PC-3 (cell line): ENCODE results near the gene ZP1.

Source experiments
- CTCF ChIP-seq: fragments of 300-600 bp; sonication (generic); conservative IDR thresholded peaks from 2 replicates; pipeline ENCODE4 v1.5.1; 2017; ENCODE audit warnings: antibody characterized with exemption, low read depth, mild to moderate bottlenecking, low read length
- EZH2 ChIP-seq: fragments of 300-600 bp; sonication (generic); IDR thresholded peaks from one replicate; pipeline ENCODE4 v1.6.1; 2017; ENCODE audit warnings: antibody characterized with exemption, mild to moderate bottlenecking, low read length; ENCODE audit not compliant: unreplicated experiment

GRCh38 chr11:60825118-60825517, 42.2 kb upstream of the ZP1 start:
- TF ChIP-seq CTCF (no peak), EZH2 (no peak)
